ENCODE measurements around the gene RAET1L. TPM values are rescaled to one million over a fixed set of nuclear protein-coding genes. Genes with fewer than 3 reads are reported as not detected.
A peak's percentile ranks its signal among the peaks of the same experiment; 100 is the strongest.

Gene RAET1L
- polyA plus RNA-seq, 3 donors, result not detected

DNA sequence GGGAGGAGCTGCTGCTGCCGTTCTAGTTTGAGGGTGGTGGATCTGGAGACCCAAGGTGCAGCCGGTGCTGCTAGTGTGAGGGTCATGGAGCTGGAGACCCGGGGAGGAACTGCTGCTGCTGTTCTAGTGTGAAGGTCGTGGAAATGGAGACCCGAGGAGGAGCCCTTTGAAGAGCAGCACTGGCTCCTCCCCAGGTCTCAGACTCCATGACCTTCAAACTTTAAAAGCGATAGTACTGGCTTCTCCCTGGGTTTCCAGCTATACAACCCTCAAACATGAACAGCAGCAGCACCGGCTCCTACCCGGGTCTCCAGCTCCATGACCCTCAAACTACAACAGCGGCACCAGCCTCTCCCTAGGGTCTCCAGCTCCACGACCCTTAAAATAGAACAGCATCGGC lies 28.1 kb upstream of the RAET1L start:
- TF ChIP-seq, protein P1, sequence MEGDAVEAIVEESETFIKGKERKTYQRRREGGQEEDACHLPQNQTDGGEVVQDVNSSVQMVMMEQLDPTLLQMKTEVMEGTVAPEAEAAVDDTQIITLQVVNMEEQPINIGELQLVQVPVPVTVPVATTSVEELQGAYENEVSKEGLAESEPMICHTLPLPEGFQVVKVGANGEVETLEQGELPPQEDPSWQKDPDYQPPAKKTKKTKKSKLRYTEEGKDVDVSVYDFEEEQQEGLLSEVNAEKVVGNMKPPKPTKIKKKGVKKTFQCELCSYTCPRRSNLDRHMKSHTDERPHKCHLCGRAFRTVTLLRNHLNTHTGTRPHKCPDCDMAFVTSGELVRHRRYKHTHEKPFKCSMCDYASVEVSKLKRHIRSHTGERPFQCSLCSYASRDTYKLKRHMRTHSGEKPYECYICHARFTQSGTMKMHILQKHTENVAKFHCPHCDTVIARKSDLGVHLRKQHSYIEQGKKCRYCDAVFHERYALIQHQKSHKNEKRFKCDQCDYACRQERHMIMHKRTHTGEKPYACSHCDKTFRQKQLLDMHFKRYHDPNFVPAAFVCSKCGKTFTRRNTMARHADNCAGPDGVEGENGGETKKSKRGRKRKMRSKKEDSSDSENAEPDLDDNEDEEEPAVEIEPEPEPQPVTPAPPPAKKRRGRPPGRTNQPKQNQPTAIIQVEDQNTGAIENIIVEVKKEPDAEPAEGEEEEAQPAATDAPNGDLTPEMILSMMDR (IDR thresholded peaks at IDR 0.05), result no peak
- no peaks in the 10 kb centered on the region for H3K79me2 ChIP-seq (ENCODE audit: insufficient read depth, low read length)

DNA sequence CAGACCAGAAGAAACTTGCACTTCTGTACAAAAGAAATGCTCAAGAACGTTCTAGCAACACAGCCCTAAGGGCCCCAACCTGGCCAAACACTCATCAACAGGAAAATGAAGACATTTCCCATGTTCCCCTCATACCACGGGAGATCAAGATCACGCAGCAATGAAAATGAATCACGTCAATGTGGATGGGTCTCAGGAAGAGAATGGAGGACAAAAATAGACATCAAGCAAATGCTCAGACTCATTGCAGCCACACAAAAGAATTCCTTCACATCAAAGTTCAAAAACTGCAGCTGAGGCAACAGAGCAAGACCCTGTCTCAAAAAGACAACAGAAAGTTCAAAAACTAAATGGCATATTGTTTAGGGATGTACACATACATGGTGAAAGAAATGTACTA lies 25.5 kb upstream of the RAET1L start:
- H3K36me3 ChIP-seq (replicated peaks in 1 of 2; ENCODE audit: control insufficient read depth in 1 of 2, insufficient read depth in 2 of 2, low read length in 2 of 2), result no peaks in the 10 kb centered on the region
- no peaks in the 10 kb centered on the region for H3K4me1 ChIP-seq (ENCODE audit: control insufficient read depth in 1 of 2, insufficient read depth in 2 of 2, low read length in 2 of 2)
- intact Hi-C loops (cut with micrococcal nuclease), result no loop called here
- no peaks in the 10 kb centered on the region for H3K9me3 ChIP-seq (replicated peaks in 1 of 2; ENCODE audit: control insufficient read depth in 1 of 2, insufficient read depth in 1 of 2, low read length in 2 of 2)
- TF ChIP-seq, protein P1 (IDR thresholded peaks at IDR 0.05), result no peak
- no peaks in the 10 kb centered on the region for H3K27me3 ChIP-seq (ENCODE audit: control insufficient read depth in 2 of 2, insufficient read depth in 2 of 2, low read length in 2 of 2)
- H3K79me2 ChIP-seq (ENCODE audit: insufficient read depth, low read length), result no peaks in the 10 kb centered on the region
- no peak for DNase-seq
- Mint-ChIP-seq H3K9me3 (peaks cover 0 to 3% (median 0%) of the 10 kb centered on the region in 7 donors), H3K27me3 (ENCODE audit: low read depth in 3 of 3) (peaks cover 18 to 46% (median 37%) of the 10 kb centered on the region in 3 donors), H3K36me3 (no peaks in the 10 kb centered on the region), H3K4me1 (no peaks in the 10 kb centered on the region), H3K4me3 (no peak overlapping the region), H3K27ac (no peak overlapping the region)
- no CpG with 5 or more reads among the region's 4 CpGs for WGBS (ENCODE audit: insufficient coverage)
- no peak overlapping the region for H3K9ac ChIP-seq (ENCODE audit: insufficient read depth, low read length, poor library complexity, severe bottlenecking)
- no peak overlapping the region for H3K4me2 ChIP-seq (replicated peaks; ENCODE audit: extremely low read depth, low read length, poor library complexity, severe bottlenecking)
- H2AFZ ChIP-seq (ENCODE audit: insufficient read depth, low read depth, low read length, poor library complexity, severe bottlenecking), result no peak overlapping the region
- no peak overlapping the region for H3K4me3 ChIP-seq (replicated peaks in 1 of 3; ENCODE audit: low read depth in 2 of 3, low read length in 3 of 3)
- H3K27ac ChIP-seq (ENCODE audit: low read depth in 1 of 2, low read length in 2 of 2), result no peak overlapping the region
- H4K20me1 ChIP-seq (ENCODE audit: insufficient read depth, low read length), result no peaks in the 10 kb centered on the region

More for the DNA sequence above, 28.1 kb upstream of the RAET1L start:
- no peak overlapping the region for H3K4me2 ChIP-seq (replicated peaks; ENCODE audit: extremely low read depth, low read length, poor library complexity, severe bottlenecking)
- no peak for DNase-seq
- Mint-ChIP-seq H3K4me3 (peak overlapping the region in 1 of 2 donors; percentile 21), H3K27me3 (ENCODE audit: low read depth in 3 of 3) (peaks cover 21 to 44% (median 38%) of the 10 kb centered on the region in 3 donors), H3K4me1 (no peaks in the 10 kb centered on the region), H3K9me3 (peaks cover 0 to 3% (median 0%) of the 10 kb centered on the region in 7 donors), H3K27ac (no peak overlapping the region), H3K36me3 (no peaks in the 10 kb centered on the region)
- no peak overlapping the region for H2AFZ ChIP-seq (ENCODE audit: insufficient read depth, low read depth, low read length, poor library complexity, severe bottlenecking)
- H3K27ac ChIP-seq (ENCODE audit: low read depth in 1 of 2, low read length in 2 of 2), result no peak overlapping the region
- no peaks in the 10 kb centered on the region for H3K4me1 ChIP-seq (ENCODE audit: control insufficient read depth in 1 of 2, insufficient read depth in 2 of 2, low read length in 2 of 2)
- H3K4me3 ChIP-seq (replicated peaks in 1 of 3; ENCODE audit: low read depth in 2 of 3, low read length in 3 of 3), result no peak overlapping the region
- H3K9me3 ChIP-seq (replicated peaks in 1 of 2; ENCODE audit: control insufficient read depth in 1 of 2, insufficient read depth in 1 of 2, low read length in 2 of 2), result no peaks in the 10 kb centered on the region
- intact Hi-C loops (cut with micrococcal nuclease), result no loop called here
- H4K20me1 ChIP-seq (ENCODE audit: insufficient read depth, low read length), result no peaks in the 10 kb centered on the region
- no peaks in the 10 kb centered on the region for H3K36me3 ChIP-seq (replicated peaks in 1 of 2; ENCODE audit: control insufficient read depth in 1 of 2, insufficient read depth in 2 of 2, low read length in 2 of 2)
- WGBS (ENCODE audit: insufficient coverage), result 93% methylated on average over 8 of the region's 11 CpGs
- H3K27me3 ChIP-seq (ENCODE audit: control insufficient read depth in 2 of 2, insufficient read depth in 2 of 2, low read length in 2 of 2), result no peaks in the 10 kb centered on the region
- no peak overlapping the region for H3K9ac ChIP-seq (ENCODE audit: insufficient read depth, low read length, poor library complexity, severe bottlenecking)
